NCI-H226 (cell line): ENCODE data around the gene TCEAL7.
"Not testable (repeated sequence)": the region's sequence is repeated elsewhere in the genome, so short reads cannot be mapped to it uniquely, and the experiment has no call there.

Experiments used
- DNase-seq: peaks from one replicate; pipeline ENCODE4 v3.0.0-alpha.2; 2015

TCEAL7 gene, protein sequence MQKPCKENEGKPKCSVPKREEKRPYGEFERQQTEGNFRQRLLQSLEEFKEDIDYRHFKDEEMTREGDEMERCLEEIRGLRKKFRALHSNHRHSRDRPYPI

DNA sequence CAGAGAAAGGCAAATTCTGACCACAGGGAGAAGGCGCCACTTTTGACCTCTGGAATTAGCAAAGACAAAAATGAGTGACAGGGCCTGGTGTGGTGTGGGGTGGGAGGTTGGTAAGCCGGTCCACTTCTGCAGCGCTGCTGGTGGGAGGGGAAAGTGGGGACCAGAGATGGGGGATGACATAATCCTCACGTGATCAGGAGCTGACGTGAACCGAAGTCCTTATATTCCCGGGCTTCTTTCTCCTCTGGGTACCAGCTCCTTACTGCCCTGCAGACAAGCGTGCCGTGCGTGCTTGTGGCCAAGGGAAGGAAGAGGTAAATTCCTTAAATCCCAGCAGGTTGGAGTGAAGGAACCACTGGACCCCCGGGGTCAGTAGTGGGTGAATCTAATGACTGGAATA lies at the start of gene TCEAL7:
Gene TCEAL7, plus strand, starts transcription at position 249 of the 400 bp plus-strand sequence. CDS start 1,165 bp downstream, outside the sequence.
- no peak for DNase-seq

DNA sequence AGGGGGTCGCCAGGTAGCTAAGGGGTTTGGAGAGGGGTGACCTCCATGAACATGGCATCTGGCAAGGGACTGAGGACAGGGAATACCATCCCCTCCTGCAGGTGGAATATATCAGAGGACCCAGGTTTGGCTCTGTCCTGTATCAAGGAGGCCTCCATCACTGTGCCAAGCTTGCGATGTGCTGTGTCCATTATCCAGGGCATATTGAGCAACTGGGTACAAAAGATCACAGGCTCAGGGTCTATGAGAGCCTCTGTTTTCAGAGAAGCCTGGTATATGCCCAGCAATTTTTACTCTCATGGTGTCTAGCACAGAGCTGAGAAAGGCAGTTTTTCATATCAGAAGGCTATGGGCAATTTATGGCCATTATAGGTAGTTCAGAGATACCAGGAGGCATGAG lies 36.9 kb upstream of the TCEAL7 start:
- DNase-seq: no peak

DNA sequence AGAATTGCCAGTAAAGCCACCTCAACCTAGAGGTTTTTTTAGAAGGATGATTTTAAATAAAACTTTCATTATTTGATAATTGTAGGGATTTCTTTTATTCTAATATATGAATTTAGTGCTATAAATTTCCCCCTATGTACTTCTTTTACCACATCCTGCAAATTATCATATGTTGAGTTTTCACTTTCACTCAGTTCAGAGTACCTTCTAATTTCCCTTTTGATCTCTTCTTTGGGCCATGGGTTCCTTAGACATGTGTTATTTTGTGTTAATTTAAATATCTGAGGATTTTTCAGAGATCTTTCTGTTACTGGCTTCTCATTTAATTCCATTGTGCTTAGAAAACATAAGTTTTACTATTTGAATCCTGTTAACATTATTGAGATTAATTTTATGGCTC lies 25.3 kb upstream of the TCEAL7 start:
- DNase-seq: no peak

DNA sequence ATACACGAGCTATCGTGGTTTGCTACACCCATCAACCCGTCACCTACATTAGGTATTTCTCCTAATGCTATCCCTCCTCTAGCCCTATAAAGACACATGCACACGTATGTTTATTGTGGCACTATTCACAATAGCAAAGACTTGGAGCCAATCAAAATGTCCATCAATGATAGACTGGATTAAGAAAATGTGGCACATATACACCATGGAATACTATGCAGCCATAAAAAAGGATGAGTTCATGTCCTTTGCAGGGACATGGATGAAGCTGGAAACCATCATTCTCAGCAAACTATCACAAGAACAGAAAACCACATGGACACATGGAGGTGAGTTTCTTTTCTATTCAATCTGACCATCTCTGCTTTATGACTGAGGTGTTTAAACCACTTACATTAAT lies 24.4 kb upstream of the TCEAL7 start:
- DNase-seq: not testable (repeated sequence)

DNA sequence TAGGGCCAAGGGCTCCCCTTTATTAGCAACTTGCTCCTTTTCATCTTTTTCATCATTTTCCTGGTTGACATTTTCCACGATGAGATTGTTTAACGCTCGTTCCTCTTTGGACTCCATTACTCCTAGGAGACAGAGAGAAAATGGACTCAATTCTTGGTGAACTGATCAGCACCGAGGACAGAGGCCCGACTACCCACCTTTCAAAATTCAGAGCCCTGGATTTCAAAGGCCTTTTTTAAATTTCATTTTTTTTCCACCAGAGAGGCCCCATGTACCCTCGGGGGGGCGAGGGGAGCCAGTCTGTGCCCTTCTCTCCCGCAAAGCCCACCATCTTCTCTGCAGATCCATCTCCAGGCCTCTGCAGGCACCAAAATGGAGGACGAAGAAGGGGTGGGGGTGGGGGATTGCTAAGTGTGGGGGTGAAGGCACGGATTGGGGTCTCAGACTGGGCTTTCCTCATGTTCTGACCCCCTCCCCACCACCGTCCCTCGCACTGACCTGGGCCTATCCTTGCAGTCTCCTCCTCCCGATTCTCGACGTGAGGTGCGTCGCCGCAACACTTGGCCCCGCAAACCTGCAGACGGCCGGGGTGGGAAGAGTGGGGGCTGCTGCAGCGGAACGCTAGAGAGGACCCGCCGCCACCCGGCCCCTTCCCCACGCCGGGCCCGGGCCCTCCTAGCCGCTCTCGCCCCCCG lies 20.0 kb upstream of the TCEAL7 start:
- no peak for DNase-seq

DNA sequence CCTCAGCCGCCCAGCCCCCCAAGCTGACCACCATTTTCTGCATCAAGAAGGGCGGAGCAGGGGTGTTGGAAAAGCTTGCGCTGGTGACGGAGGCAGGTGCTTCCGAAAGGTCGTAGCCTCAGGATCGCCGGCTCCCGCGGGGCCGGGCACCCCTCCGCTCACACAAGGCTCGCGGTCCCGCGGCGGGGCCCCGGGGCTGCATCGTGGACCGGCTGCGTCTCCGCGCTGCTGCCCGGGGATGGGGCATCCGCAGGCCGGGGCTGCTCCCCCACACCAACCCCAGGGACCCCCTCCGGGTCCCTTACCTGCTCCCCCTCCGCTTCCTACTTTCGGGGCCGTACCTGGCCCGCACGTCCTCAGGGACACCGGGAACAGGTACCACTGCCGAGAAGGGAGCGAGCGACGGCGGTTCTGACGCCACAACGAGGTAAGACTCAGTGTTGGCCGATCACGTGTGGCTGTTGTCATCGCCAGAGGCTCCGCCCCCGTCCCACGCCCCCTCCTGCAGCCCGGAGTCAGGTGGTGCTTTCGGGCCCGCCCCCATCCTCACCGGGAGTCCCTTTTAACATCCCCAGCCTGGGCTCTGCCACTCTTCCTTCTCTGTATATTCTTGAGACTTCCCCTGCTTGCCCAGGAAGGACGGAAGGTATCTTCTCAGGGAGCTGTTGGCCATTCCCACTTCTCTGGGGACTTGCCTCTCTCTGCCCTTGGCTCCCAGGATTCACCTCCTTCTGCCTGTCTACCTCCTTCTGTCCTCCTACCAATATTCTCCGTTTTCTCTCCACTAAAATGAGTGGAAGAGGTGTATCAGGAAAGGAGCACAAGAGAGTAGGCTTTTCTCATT lies 19.3 kb upstream of the TCEAL7 start, which contains the start of gene BEX2:
Gene BEX2, minus strand, starts transcription at position 436 of the 844 bp plus-strand sequence. CDS start 1,014 bp downstream, outside the sequence.
- peak; percentile 44 for DNase-seq

DNA sequence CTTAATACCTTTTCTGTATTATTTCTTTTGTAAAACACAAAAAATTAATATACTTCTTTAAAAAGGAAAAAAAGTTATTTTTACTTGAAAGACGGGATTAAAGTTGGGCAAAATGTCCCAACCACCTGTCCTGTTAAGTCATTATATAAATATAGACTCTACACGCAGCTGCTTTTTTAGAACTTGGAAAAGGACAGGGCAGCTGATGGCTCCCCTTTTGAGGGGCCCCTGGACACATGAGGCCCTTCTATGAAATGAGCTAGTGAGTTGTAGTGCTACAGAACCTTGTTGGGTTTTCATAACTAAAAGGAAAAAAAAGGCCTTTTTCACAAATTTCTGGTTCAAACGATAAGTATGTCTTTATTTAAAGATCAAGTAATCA lies 18.6 kb upstream of the TCEAL7 start:
- DNase-seq: no peak

DNA sequence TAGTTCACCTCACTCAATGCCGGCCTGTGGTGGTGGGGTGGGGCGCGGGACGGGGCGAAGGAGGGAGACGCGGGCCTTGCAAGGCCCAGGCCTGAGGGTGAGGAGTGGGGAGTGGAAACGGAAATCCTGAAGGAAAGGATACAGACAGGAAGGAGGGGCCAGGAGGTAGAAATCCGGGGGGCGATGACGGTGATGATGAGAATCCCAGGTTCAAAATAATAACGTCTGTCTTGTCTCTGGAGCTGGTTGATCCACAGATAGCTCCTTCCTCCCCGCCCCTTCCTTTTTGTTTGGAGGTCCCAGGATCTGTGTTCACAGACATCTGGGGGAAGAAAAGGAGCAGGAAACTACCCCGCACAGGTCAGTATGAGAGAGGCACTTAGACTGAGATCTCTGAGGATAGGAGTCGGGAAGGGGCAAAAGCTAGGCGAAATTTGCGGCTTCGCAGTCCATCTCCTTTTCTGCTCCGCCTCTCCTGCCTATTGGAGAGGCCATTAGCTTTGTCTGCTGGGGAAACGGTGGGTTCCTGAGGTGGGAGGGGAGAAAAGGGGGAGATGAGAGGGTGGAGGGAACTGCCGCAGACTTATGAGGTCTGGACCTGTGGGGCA lies 746 bp downstream of the TCEAL7 start:
- no peak for DNase-seq

DNA sequence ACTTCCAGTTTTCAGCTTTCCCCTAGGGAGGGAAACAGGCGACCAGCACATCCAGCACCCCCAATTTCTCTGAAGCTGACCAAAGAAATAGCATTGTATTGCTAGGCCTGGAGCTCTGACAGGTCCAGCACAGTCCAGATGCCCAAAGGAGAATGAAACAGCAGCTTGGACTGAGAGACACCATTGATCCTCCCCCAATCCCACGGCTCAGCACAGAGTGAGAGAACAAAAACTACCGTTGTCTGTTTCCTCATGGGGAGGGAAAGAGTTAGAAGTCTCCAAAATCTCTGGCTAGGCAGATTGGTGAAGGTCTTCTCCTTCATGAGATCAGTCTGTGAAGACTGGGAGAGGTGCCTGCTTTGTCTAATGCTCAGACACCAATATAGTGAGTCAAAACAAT lies 8.6 kb downstream of the TCEAL7 start:
- DNase-seq: no peak

DNA sequence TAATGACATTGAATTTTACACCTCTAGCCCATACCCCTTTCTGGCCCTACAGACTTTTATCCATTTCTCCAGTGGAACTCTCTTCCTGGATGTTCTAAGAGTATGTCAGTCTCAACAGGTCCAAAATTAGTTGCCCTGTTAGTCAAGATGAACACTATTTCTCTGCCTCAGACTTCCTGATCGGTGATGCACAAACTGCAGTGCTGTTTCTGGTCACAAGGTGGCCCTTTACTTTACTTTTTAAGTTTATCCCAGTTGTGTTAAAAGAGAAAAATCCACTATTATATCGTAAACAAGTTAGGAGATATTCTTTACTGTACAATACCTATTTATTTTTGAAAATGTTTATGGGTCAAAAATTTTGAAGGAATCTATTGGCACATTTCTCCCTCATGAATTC lies 13.1 kb downstream of the TCEAL7 start:
- DNase-seq: no peak

DNA sequence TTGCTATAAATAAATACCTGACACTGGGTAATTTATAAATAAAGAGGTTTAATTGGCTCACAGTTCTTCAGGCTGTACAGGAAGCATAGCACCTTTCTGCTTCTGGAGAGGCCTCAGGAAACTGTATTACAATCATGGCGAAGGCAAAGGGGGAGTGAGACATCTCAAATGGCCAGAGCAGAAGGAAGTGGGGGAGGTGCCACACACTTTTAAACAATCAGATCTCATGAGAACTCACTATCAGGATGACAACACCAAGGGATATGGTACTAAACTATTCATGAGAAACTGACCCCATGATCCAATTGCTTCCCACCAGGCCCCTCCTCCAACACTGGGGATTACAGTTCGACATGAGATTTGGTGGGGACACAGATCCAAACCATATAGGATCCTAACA lies 14.6 kb downstream of the TCEAL7 start:
- no peak for DNase-seq

DNA sequence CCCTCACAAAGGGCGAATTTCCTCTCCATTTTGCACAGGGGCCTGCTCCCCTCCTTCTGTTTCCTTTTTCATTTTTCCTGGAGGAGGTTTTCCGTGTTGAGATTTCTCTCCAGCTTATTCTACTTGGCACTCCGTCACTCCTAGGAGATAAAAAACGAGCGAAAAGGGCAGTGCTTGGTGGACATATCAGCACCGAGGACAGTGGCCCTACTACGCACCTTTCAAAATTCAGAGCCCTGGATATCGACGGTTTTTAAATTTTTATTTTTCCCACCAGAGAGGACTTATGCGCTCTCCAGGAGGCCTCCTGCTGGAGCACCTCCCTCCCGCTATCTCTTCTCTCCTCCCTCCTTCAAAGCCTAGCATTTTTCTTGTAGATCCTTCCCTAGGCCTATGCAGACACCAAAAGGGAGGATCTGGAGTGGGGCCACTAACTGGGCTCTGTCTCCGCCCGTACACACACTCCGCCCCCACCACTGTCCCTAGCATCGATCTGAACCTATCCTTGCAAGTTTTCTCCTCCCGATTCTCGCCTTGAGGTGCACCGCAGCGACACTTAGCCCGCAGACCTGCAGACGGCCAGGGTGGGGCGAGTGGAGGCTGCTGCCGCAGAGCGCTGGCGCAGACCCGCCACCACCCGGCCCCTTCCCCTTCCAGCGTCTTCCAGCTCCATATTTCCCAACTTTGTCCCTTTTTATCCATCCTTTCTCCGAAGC lies 17.8 kb downstream of the TCEAL7 start:
- no peak for DNase-seq

DNA sequence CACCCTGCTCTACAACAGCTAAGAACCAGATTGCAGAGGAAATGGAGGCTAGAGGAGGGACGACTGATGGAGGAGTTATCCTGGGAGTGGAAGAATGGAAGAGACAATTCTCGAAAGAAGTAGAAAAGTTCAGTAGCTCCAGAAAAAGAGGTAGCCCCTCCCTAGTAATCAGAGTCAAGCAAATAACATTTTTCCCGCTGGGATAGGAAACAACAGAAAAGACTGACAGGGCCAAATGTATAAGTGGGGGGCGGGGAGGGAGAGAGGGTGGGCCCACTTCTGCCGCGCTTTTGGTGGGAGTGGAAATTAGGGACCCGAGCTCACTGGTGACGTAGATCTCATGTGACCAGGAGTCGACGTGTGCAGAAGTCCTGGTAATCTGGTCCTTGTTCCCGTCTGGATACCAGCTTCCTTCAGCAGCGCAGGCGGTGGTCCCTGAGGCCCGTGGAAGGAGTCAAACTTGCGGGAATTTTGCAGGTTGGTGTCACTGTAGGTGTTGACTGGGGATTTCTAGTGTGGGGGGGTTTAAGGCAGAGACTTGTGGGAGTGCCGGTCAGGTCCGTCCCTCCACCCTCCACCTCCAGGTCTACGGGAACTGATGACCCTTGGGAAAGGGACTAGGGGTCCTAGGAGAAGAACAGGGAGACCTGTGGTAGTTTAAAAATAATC lies 26.2 kb downstream of the TCEAL7 start, which contains the start of gene TCEAL9:
Gene TCEAL9, plus strand, starts transcription at position 377 of the 669 bp plus-strand sequence. CDS start 1,179 bp downstream, outside the sequence.
- peak; percentile 49 for DNase-seq

DNA sequence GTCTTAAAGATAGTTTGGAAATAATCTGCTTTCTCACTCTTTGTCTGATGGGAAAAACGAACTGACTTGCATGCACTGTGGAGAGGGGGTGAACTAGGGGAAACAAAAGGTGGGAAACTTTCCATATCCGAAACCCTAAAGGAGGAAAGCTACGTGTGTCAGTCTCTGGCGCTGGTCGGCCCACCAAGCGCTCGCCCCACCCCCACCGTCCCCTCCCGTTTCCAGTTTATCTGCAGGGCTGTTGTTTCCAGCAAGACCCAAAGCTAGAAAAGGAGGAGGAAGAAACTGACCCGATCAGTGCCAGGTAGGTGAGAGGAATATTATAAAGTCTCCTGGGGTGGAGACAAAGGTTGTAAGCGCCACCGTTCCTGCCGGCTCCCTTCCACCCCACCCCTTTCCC lies 26.8 kb downstream of the TCEAL7 start:
- DNase-seq: no peak

DNA sequence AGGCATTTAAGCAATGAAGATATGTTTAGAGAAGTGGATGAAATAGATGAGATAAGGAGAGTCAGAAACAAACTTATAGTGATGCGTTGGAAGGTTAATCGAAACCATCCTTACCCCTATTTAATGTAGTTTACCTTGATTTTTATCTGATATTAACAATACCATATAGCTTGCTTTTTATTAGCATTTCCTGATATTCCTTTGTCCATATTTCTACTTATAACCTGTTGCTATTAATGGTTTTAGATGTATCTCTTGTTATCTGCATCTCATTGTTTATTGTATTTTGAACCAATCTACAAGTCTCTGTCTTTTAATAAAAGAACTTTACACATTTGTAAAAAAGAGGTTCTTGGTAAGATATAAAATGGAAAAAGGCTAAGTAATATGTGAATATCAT lies 27.8 kb downstream of the TCEAL7 start:
- no peak for DNase-seq

DNA sequence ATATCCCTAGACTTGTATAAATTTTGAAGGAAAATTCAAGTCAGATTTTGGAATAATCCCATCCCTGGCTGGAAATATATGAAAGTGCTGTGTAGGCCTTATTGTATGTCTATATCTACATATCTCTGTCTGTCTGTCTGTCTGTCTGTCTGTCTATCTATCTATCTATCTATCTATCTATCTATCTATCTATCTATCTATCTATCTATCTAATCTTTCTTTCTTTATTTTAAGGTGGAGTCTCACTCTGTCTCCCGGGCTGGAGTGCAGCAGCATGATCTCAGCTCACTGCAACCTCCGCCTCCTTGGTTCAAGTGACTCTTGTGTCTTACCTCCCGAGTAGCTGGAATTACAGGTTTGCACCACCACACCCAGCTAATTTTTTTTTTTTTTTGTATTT lies 29.6 kb downstream of the TCEAL7 start:
- DNase-seq: not testable (repeated sequence)

DNA sequence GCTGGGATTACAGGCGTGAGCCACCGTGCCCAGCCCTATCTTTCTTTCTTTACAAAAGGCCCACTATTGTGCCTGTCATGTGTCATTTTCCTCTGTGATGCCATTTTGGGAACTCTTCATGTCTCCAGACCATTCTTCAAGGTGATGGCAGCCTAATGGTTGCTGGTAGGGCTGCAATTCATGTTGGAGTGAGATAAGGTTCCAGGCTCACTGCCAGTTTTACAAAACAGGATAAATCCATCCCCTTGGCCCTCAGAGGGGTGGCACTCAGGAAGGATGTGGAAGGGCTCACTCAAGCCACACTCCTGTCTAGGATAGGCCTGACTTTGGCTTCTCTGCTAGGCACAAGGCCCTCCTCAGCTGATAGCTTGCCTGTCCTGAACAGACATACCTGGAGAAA lies 30.1 kb downstream of the TCEAL7 start:
- DNase-seq: peak; percentile 24

DNA sequence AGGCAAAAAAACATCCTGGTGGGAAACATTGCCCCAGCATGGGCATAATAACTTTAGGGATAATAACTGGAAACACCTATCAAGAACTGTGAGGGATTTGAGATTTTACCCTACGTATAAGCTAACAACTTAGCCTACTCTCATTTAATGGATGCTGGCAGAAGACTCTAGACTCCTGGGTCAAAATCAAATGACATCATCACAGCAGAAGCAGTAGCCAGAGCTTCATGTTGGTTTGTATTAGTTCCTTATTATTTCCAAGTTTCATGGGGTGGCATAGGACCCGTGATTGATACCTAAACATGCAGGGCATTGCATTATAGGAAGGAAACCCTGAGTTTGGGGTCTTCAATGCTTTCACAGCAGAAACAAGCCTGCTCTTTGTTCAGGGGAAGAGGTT lies 30.9 kb downstream of the TCEAL7 start:
- no peak for DNase-seq

DNA sequence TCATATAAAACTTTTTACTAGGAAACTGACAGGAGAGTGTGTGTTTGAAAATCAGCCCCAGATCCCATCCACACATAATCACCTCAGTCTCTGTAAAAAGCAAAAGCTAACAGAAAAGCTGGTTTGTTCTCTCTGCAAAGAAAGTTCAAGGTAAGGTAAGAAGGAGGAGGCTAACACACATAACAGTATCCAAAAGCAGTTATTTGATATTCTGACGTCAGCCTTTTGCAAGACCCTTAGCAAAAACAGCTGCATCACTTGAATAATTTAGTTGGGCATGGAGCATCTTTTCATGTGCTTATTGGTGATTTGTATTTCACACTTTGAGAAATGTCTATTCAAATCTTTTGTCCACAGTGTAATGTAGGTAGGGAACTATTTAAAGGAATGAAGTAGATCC lies 31.8 kb downstream of the TCEAL7 start:
- no peak for DNase-seq

DNA sequence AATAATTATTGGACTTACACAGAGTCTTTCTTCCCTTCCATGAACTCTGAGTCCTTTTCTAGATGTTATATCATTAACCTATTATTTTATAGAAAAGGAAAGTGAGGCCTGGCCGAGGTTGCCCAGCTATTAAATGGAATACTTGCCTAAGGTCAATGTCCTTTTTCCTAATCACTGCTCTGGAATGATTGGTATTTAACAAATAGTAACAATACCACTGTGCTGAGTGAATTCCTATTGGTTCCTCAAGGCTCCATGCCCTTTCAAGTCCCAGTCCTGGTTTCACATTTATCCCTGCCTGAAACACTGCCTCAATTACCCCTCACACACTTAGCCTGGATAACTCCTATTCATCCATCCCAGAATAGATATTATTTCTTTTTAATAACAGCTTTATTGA lies 32.4 kb downstream of the TCEAL7 start:
- peak; percentile 27 for DNase-seq

DNA sequence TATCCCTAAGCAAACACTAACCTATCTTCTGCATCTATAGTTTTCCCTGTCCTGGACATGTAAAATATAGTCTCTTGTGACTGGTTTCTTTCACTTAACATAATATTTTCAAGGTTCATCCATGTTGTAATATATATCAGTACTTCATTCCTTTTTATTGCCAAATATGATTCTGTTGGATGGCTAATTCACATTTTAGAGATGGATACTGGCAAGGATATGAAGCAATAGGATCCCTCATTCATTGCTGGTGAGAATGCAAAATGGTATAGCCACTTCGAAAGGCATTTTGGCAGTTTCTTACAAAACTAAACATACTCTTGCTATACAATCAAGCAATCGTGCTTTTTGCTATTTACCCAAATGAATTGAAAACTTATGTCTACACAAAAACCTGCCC lies 33.0 kb downstream of the TCEAL7 start:
- no peak for DNase-seq

DNA sequence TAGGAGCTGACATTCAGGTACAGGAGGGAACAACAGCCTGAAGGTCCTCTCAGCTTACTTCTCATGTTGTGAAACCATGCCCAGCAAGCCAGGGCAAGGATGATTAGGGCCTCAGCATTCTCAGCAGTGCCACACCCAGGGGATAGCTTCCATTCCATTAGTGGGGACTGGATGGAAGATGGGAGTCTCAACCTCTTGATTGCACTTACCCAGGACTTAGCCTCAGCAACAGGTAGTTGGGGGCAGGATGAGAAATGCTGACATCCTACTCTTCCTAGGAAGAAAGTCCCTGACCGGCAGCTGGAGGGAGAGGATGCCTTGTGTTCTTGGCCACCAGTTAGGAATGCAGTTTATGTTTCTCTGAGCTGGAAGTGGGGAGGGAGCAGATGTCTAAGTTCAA lies 37.5 kb downstream of the TCEAL7 start:
- DNase-seq: peak; percentile 6
